KBM-7 (cell line): ENCODE measurements around the gene GRK2.

ENCODE experiments used
- DNase-seq: peaks from one replicate; pipeline ENCODE4 v3.0.0-alpha.2; 2015
- in situ Hi-C: fragments of 300-500 bp; cut with MboI; formaldehyde crosslinking; loops from 2 replicates; pipeline ENCODE4 v1.14.3; 2020; ENCODE audit warnings: low sequenced_read_pairs, low pct_unique_long_range_greater_than_20kb, mixed read lengths

GRK2 gene

DNA sequence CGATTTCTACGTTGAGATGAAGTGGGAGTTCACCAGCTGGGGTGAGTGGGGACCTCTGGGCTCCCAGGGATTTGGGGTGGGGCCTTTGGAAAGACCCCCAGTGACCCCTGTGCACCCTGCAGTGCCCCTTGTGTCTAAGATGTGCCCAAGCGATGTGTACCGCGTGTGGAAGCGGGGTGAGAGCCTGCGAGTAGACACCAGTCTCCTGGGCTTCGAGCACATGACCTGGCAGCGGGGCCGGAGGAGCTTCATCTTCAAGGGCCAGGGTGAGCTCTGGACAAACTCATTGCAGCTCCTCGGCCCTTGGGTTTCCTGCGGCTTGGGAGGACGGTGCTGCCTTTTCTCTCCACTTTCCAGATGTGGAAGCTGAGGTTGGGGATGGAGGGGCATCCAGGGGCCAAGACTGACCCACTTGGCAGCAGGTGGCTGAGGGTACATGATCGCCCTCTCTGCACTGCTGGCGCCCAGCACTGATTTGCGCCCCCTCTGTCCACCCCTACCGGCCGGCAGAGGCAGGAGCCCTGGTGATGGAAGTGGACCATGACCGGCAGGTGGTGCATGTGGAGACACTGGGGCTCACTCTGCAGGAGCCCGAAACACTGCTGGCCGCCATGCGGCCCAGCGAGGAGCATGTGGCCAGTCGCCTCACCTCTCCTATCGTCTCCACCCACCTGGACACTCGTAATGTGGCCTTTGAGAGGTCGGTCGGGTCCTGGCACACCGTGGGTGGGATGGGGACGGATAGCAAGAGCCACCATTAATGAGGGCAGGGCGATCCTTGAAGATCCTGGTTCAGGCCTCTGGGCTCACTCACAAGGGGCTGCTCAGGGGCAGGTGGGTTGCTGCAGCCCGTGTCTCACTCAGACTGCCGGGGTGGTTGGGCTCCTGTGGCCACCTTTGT, 25.5 kb downstream of the GRK2 start:
- in situ Hi-C loops, result no loop called here
- DNase-seq, result no peak

DNA sequence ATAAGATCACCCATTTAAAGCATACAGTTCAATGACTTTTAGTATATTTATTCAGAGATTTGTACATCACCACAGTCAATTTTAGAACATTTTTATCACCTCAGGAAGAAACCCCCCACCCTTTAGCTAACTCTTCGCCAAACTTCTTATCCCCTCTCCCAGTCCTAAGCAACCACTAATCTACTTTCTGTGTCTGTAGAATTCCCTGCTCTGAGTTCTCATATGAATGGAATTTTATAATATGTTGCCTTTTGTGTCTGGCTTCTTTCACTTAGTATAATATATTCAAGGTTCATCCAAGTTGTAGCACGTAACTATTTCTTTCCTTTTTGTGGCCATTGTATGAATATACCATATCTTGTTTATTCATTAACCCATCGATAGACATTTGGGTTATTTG, 26.4 kb downstream of the GRK2 start:
- in situ Hi-C loops, result no loop called here

GRCh38 chr11:67293090-67293489, 26.8 kb downstream of the GRK2 start:
- DNase-seq, result no peak
- in situ Hi-C loops, result no loop called here

More for the DNA sequence above, 26.4 kb downstream of the GRK2 start:
- DNase-seq, result no peak

DNA sequence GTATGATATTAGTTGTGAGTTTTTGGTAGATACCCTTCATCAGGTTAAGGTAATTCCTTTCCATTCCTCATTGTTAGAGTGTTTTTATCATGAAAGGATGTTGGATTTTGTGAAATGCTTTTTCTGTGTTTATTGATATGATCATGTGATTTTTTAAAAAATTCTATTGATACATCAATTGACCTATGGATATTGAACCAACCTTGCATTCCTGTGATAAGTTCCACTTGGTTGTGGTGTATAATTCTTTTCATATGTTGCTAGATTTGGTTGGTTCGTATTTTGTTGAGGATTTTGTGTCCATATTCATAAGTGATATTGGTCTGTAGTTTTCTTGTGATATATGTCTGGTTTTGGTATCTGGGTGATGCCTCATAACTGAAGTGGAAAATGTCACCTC, 29.6 kb downstream of the GRK2 start:
- no peak for DNase-seq
- in situ Hi-C loops, result no loop called here

- in situ Hi-C loops, result no loop called here
- DNase-seq, result no peak
Measured at GRCh38 chr11:67298786-67299185, 32.5 kb downstream of the GRK2 start.

- in situ Hi-C loops, result no loop called here
- no peak for DNase-seq
Measured at GRCh38 chr11:67299471-67300191, 33.4 kb downstream of the GRK2 start.

DNA sequence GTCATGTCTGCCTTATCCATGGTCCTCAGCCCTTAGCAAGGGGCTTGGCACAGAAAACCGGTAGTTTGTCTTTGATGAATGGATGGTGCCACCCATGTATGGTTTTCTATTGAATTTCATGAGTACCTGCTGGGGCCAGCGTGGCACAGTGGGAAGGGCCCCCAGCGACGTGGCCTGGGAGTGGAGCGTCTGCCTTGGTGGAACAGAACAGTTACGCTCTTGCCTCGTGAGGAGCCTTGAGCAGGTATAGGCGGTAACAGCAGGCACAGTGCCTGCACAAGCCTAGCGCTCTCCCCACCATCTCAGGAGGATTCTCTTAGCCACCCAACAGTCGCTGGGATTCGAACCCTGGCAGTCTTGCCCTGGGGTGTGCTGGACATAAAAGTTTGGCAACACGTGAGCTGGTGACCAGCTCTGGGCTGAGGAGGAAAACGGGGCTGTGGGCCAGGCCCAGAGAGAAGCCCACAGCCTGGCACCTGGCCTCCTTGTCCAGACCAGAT, 34.0 kb downstream of the GRK2 start:
- no peak for DNase-seq
- in situ Hi-C loops, result no loop called here

DNA sequence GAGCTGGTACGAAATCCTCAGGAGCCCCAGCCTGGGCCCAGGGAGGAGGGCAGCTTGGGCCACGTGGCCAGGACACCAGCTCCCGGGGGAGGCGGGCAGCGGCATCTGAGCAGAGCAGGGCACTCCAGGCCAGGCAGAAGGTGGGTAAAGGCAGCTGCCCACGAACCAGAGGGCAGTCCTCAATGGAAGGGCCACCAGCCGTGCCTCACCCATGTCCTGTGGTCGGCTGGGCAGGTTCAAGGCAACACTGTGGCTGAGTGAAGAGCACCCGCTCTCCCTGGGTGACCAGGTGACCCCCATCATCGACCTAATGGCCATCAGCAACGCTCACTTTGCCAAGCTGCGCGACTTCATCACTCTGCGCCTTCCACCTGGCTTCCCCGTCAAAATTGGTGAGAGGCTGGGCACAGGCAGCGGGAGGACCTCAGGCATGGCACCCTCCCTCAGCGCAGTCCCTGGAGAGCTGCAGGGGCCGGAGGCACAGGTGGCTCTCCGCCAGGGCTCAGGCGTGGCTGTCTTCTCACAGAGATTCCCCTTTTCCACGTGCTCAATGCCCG, 34.6 kb downstream of the GRK2 start:
- no peak for DNase-seq
- in situ Hi-C loops, result no loop called here

GRCh38 chr11:67301313-67301921, 35.1 kb downstream of the GRK2 start:
- no peak for DNase-seq
- in situ Hi-C loops, result no loop called here

- DNase-seq, result no peak
- in situ Hi-C loops, result no loop called here
Measured at GRCh38 chr11:67301951-67302516, 35.8 kb downstream of the GRK2 start.

DNA sequence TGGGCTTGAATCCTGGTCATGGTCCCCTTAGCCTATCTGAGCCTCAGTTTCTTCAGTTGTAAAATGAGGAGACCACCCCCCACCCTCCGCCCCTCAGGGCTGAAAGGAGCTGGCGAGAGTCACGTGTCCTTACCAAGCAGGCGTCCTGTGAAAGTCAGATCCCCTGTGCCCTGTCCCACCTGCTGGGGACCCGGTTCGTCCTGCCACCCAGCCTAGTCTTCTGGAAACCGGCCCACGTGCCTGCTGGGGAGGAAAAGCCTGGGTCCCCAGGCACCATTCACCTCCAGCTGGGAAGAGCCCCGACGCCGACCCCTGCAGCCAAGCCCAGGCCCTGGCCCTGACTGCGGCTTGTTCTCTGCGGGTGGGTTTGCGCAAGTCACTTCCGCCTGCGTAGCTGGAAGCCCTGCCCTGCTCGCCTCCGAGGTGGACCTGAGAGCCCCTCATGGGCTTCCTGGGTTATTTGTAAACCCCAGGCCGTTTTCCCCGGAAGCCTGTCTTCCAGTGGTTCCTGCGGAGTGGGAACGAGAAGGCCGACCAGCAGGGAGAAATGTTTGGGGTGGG, 36.4 kb downstream of the GRK2 start:
- peak; percentile 83 for DNase-seq
- in situ Hi-C loops, result no loop called here

DNA sequence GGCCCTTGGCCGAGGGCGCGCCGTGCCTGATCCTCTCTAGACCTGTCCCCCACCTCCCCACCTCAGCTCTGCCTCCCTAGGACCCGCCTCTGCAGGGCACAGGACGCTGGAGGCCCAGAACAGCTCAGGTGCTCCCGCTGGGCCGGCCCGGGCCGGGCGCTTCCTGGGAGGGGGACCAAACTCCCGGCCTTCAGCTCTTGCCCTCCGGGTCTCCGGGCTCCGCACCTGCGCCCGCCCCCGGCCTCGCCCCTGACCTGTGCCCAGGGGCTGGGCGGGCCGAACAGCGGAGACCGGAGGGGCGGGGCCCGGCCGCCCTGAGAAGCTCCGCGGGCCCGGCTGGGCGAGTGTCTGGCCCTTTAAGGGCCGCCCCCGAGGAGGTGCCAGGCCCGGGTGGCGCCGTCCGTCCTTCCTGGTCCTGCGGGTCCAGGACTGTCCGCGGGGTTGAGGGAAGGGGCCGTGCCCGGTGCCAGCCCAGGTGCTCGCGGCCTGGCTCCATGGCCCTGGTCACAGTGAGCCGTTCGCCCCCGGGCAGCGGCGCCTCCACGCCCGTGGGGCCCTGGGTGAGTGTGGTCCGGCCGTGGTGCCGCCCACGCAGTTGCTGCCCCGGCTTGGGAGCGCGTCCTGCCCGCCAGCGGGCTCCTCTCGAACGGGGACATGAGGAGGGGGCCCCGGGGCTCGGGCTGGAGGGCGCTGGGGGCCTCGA, 37.0 kb downstream of the GRK2 start, which contains the start of gene SSH3:
Gene SSH3, plus strand, starts transcription at position 399 of the 703 bp plus-strand sequence. Its CDS starts 96 bp downstream, at position 495.
- in situ Hi-C loops, result no loop called here

DNA sequence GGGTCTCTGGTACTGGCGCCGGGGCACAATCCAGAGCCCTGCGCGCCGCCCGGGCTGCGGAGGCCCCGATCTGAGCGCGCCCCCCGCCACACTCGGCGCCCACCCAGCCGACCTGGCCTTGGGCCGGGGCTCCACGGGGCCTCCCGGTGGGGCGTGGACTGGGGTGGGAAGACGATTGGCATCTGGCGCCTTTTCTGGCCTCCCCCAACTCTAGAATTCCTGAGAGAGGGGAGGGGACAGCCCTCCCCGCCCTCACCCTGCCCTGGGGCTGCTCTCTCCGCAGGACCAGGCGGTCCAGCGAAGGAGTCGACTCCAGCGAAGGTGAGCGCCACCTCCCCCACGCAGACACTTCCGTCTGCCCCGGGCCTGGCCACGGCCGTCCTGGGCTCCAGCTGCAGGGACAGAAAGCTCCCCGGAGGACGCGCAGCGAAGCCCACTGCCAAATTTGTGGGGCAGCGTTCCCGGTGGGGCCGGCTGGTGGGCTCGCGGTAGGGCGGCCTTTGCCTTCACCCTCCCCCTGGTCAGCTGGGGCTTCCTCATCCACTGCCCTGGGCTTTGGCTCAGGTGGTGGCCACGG, 37.6 kb downstream of the GRK2 start:
- in situ Hi-C loops, result no loop called here
- no peak for DNase-seq

More for the DNA sequence above, 37.0 kb downstream of the GRK2 start, which contains the start of gene SSH3:
- DNase-seq, result peak; percentile 80

GRCh38 chr11:67304511-67305113, 38.3 kb downstream of the GRK2 start:
- DNase-seq, result no peak
- in situ Hi-C loops, result no loop called here

DNA sequence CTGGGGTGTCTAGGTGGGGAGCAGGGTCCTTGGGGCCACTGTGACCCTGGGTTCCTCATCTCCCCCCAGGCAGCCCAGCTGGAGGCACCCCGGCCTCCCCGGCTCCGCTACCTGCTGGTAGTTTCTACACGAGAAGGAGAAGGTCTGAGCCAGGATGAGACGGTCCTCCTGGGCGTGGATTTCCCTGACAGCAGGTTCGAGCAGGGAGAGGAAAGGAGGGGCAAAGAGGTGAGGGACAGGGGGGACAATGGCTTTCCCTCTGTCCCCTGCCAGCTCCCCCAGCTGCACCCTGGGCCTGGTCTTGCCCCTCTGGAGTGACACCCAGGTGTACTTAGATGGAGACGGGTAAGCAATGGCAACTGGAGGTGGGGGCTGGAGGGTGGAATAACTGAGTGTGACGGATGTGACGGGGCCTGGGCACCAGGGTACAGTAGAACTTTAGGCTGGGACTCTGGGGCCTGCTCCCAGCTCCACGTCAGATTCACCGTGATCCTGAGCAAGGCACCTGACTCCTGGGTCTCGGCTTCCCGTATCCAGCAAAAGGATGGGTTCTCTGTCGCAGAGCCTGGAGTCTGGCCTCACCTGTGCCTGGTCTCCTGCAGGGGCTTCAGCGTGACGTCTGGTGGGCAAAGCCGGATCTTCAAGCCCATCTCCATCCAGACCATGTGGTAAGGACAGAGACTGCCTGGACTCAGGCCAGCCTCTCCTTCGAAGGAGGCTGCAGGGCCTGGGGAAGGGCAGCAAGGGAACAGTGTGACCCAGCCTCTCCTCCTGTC, 40.7 kb downstream of the GRK2 start:
- in situ Hi-C loops, result no loop called here

DNA sequence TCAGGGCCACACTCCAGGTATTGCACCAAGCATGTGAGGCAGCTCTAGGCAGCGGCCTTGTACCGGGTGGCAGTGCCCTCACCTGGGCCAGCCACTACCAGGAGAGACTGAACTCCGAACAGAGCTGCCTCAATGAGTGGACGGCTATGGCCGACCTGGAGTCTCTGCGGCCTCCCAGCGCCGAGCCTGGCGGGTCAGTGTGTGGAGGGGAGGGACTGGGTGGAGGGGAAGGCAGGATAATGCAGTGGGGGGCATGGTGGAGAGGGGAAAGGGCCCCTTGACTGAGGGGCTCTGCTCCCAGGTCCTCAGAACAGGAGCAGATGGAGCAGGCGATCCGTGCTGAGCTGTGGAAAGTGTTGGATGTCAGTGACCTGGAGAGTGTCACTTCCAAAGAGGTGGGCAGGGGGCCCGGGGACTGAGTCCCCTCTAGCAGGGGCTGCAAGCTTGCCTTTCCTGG, 41.3 kb downstream of the GRK2 start:
- no peak for DNase-seq

More for the DNA sequence above, 40.7 kb downstream of the GRK2 start:
- DNase-seq, result no peak

More for the DNA sequence above, 41.3 kb downstream of the GRK2 start:
- in situ Hi-C loops, result no loop called here
